ENCODE measurements around the gene CDH4.

DNA sequence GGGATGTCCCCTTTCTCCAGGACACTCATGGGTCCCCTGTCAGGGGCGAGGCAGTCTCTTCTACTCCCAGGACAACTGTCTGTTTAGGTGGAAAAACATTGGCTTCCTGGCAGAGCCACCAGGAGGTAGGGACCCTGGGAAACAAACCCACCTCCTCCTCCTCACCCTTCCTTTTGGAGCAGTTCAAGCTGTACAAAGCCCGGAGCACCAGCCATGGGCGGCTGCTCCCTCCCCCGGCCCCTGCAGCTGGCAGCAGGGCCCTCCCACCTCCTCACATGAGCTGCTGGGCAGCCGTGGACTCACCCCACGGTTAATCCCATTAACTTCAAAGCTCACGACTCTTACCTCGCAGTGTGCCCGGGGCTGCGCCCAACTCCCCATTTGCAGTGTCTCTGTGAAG is 48.6 kb downstream of the CDH4 start:
- TF ChIP-seq, protein P1, sequence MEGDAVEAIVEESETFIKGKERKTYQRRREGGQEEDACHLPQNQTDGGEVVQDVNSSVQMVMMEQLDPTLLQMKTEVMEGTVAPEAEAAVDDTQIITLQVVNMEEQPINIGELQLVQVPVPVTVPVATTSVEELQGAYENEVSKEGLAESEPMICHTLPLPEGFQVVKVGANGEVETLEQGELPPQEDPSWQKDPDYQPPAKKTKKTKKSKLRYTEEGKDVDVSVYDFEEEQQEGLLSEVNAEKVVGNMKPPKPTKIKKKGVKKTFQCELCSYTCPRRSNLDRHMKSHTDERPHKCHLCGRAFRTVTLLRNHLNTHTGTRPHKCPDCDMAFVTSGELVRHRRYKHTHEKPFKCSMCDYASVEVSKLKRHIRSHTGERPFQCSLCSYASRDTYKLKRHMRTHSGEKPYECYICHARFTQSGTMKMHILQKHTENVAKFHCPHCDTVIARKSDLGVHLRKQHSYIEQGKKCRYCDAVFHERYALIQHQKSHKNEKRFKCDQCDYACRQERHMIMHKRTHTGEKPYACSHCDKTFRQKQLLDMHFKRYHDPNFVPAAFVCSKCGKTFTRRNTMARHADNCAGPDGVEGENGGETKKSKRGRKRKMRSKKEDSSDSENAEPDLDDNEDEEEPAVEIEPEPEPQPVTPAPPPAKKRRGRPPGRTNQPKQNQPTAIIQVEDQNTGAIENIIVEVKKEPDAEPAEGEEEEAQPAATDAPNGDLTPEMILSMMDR (conservative IDR thresholded peaks at IDR 0.05; ENCODE audit: low read length): no peak
- TF ChIP-seq EZH2phosphoT487 (IDR thresholded peaks at IDR 0.05; ENCODE audit: borderline replicate concordance, low read depth, low read length): no peak

All from OCI-LY7 (cell line).